Small intestine (tissue), 7 donors: Measurements from ENCODE around the gene ARHGEF28. TPM values are rescaled to one million over a fixed set of nuclear protein-coding genes. Genes with fewer than 3 reads are reported as not detected.

Experiments
- DNase-seq, 2 donors: peaks; one replicate each; pipeline versions ENCODE4 v3.0.0 to v3.0.0-alpha.2; 2013
- FAIRE-seq: peaks from 2 replicates; lab custom pipeline; 2012; peaks lifted over from hg19 to GRCh38; lab: Jason Lieb, UNC
- H3K27ac ChIP-seq, 3 donors: one replicate each; pipeline ENCODE4 v1.5.1; 2013; ENCODE audit warnings: low read length in 2 of 3, mild to moderate bottlenecking in 2 of 3, control low read depth in 1 of 3, inconsistent platforms in 1 of 3, low read depth in 1 of 3, moderate library complexity in 1 of 3
- H3K27me3 ChIP-seq, 3 donors: one replicate each; pipeline ENCODE4 v1.6.1; 2013; ENCODE audit warnings: low read length in 3 of 3, inconsistent platforms in 1 of 3; ENCODE audit not compliant: control insufficient read depth in 3 of 3, insufficient read depth in 3 of 3
- H3K36me3 ChIP-seq, 3 donors: one replicate each; pipeline ENCODE4 v1.6.1; 2013; ENCODE audit warnings: low read length in 3 of 3, inconsistent platforms in 1 of 3, low read depth in 1 of 3, mild to moderate bottlenecking in 1 of 3, moderate library complexity in 1 of 3; ENCODE audit not compliant: control insufficient read depth in 3 of 3, insufficient read depth in 2 of 3
- H3K4me1 ChIP-seq, 3 donors: one replicate each; pipeline ENCODE4 v1.6.1; 2013; ENCODE audit warnings: low read length in 2 of 3, inconsistent platforms in 1 of 3, low read depth in 1 of 3, mild to moderate bottlenecking in 1 of 3, moderate library complexity in 1 of 3; ENCODE audit not compliant: control insufficient read depth in 3 of 3, insufficient read depth in 2 of 3
- H3K4me3 ChIP-seq, 3 donors: one replicate each; pipeline ENCODE4 v1.5.1; 2013; ENCODE audit warnings: low read length in 3 of 3, control low read depth in 1 of 3, inconsistent platforms in 1 of 3, low read depth in 1 of 3, mild to moderate bottlenecking in 1 of 3, moderate library complexity in 1 of 3
- H3K9me3 ChIP-seq, 2 donors: one replicate each; pipeline ENCODE4 v1.6.1; 2013; ENCODE audit warnings: low read depth in 1 of 2, low read length in 1 of 2; ENCODE audit not compliant: control insufficient read depth in 2 of 2, insufficient read depth in 1 of 2
- WGBS, 3 donors: extraction: QIAGEN DNeasy Blood & Tissue Kit; methylation state at CpG; one replicate each; pipeline ENCODE4 v1.1.7; 2013; 5-methylcytosine and 5-hydroxymethylcytosine counted together
- polyA plus RNA-seq, 4 donors: library from polyadenylated mRNA; stranded (reverse) in 3 of 4; unstranded in 1 of 4; fragments of 200-250 nt in 3 of 4; fragments of 120-200 nt in 1 of 4; gene quantifications; one replicate each; pipeline versions ENCODE4 v1.2.1 to v1.2.3, GENCODE V29; 2013
- donor health status: healthy with polysubstance abuse.
- donor health status: control.
- donor health status: control.
- donor health status: Bipolar disorder and iron deficiency.
- donor health status: healthy.

The ARHGEF28 gene
- polyA plus RNA-seq, 4 donors: 1.1 to 16.5 (median 2.7) TPM

GRCh38 chr5:73763300-73764032, 137.5 kb downstream of the ARHGEF28 start:
- no peaks in the 10 kb centered on the region for H3K4me1 ChIP-seq
- no peak overlapping the region for H3K4me3 ChIP-seq
- no peak for FAIRE-seq
- no peak overlapping the region for H3K27ac ChIP-seq
- no peaks in the 10 kb centered on the region for H3K27me3 ChIP-seq
- DNase-seq: peak in 1 of 2 donors; percentile 8
- no peaks in the 10 kb centered on the region for H3K36me3 ChIP-seq
- 75 to 84% (median 79%) methylated on average over 7 of the region's 7 CpGs for WGBS, 3 donors
- peaks cover 0 to 12% of the 10 kb centered on the region in 2 donors for H3K9me3 ChIP-seq

- no peak overlapping the region for H3K27ac ChIP-seq
- H3K4me1 ChIP-seq: no peaks in the 10 kb centered on the region
- FAIRE-seq: no peak
- WGBS, 3 donors: 90 to 94% (median 92%) methylated on average over 2 of the region's 2 CpGs
- H3K27me3 ChIP-seq: no peaks in the 10 kb centered on the region
- no peak overlapping the region for H3K4me3 ChIP-seq
- DNase-seq: no peak
- no peaks in the 10 kb centered on the region for H3K36me3 ChIP-seq
- H3K9me3 ChIP-seq: peaks cover 0 to 12% of the 10 kb centered on the region in 2 donors
Observed at GRCh38 chr5:73764586-73764985, 138.6 kb downstream of the ARHGEF28 start.

DNA sequence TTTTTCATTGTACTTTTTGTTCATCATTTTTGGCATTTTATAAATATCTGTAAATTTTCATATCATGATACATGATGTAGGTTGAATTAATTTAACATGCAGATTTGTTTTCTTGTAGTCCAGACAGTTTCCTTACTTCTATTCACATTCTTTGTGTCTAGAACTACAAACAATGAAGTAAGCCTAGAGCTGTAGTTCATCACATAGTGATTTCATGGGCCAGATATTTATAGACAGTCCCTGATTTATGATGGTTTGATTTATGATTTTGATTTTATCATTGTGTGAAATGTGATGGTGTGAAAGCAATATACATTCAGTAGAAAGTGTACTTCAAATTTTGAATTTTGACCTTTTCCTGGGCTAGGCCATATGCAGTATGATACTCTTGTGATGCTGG, 139.0 kb downstream of the ARHGEF28 start:
- peaks cover 0 to 12% of the 10 kb centered on the region in 2 donors for H3K9me3 ChIP-seq
- H3K4me1 ChIP-seq: no peaks in the 10 kb centered on the region
- DNase-seq (no peak), FAIRE-seq (no peak)
- no peak overlapping the region for H3K4me3 ChIP-seq
- H3K27ac ChIP-seq: no peak overlapping the region
- no peaks in the 10 kb centered on the region for H3K36me3 ChIP-seq
- no peaks in the 10 kb centered on the region for H3K27me3 ChIP-seq

DNA sequence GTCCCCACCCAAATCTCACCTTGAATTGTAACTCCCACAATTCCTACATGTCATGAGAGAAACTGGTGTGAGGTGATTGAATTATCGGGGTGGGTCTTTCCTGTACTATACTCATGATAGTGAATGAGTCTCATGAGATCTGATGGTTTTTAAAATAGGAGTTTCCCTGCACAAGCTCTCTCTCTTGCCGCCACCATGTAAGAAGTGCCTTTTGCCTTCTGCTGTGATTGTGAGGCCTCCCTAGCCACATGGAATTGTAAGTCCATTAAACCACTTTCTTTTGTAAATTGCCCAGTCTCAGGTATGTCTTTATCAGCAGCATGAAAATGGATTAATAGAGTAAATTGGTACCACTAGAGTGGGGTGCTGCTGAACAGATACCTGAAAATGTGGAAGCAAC, 140.9 kb downstream of the ARHGEF28 start:
- Histone ChIP-seq H3K27me3 (no peaks in the 10 kb centered on the region), H3K9me3 (peaks cover 0 to 12% of the 10 kb centered on the region in 2 donors), H3K4me1 (no peaks in the 10 kb centered on the region), H3K36me3 (no peaks in the 10 kb centered on the region), H3K4me3 (no peak overlapping the region), H3K27ac (no peak overlapping the region)
- FAIRE-seq (no peak), DNase-seq (no peak)
- WGBS, 3 donors: 92 to 97% (median 94%) methylated on average over 2 of the region's 2 CpGs

DNA sequence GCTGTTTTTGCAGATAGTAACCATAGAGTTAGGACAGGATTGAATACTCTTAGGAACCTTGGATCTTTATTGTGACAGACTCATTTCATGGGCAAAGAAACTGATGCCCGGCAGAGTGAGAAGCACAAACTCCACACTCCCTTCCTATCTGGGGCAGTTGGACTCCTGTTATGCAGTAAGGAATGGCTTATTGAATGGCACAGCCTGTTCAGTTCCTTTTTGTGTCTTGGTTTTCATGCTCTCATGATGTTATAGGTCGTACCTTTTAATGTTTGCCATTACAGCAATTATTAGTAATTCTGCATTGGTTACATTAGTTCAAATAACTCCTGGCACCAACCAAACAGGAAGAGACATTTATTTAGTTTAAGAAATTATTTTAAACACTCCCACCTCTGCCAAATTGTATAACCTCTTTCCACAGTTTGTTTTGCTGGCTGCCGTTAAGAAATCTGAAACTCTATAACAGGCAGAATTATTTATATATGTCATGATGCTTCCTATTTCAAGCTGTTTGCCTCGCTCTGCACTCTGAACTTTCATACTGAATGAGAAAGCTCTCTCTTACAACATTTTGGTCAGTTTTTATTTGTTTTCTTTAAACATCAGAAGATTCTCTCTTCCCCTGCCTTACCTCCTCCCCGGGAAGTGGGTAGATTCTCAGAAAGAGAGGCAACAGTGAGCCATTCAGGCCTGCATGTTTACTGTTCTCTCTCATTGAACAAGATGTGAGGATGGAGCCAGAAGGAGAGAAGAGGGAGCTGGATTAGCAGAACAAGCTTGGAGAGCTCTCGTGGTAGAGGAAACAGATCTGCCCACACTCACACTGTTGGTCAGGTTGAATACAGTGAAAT, 144.4 kb downstream of the ARHGEF28 start:
- Histone ChIP-seq H3K9me3 (peaks cover 0 to 9% of the 10 kb centered on the region in 2 donors), H3K36me3 (no peaks in the 10 kb centered on the region), H3K4me3 (no peak overlapping the region), H3K27ac (no peak overlapping the region), H3K4me1 (no peaks in the 10 kb centered on the region), H3K27me3 (no peaks in the 10 kb centered on the region)
- FAIRE-seq (no peak), DNase-seq (no peak)
- WGBS, 3 donors: 46 to 71% (median 67%) methylated on average over 6 of the region's 6 CpGs

GRCh38 chr5:73774924-73775323, 148.9 kb downstream of the ARHGEF28 start:
- Histone ChIP-seq H3K36me3 (peaks cover 0 to 2% (median 0%) of the 10 kb centered on the region in 3 donors), H3K27me3 (no peaks in the 10 kb centered on the region), H3K4me1 (peaks cover 5 to 7% (median 5%) of the 10 kb centered on the region in 3 donors), H3K27ac (no peak overlapping the region), H3K4me3 (no peak overlapping the region), H3K9me3 (no peaks in the 10 kb centered on the region)
- 79 to 91% (median 83%) methylated on average over 3 of the region's 3 CpGs for WGBS, 3 donors
- DNase-seq (no peak), FAIRE-seq (no peak)

GRCh38 chr5:73776405-73776804, 150.4 kb downstream of the ARHGEF28 start:
- FAIRE-seq (no peak), DNase-seq (no peak)

GRCh38 chr5:73777192-73777591, 151.2 kb downstream of the ARHGEF28 start:
- H3K27ac ChIP-seq: no peak overlapping the region
- peaks cover 7 to 18% (median 8%) of the 10 kb centered on the region in 3 donors for H3K4me1 ChIP-seq
- peak in 1 of 2 donors; percentile 53 for DNase-seq
- H3K36me3 ChIP-seq: peaks cover 0 to 2% (median 0%) of the 10 kb centered on the region in 3 donors
- WGBS, 3 donors: 66 to 91% (median 76%) methylated on average over 2 of the region's 2 CpGs
- H3K4me3 ChIP-seq: no peak overlapping the region
- no peak for FAIRE-seq
- H3K27me3 ChIP-seq: no peaks in the 10 kb centered on the region
- no peaks in the 10 kb centered on the region for H3K9me3 ChIP-seq

More at GRCh38 chr5:73776405-73776804, 150.4 kb downstream of the ARHGEF28 start:
- Histone ChIP-seq H3K4me1 (peaks cover 7 to 18% (median 8%) of the 10 kb centered on the region in 3 donors), H3K27ac (no peak overlapping the region), H3K9me3 (no peaks in the 10 kb centered on the region), H3K36me3 (peaks cover 0 to 2% (median 0%) of the 10 kb centered on the region in 3 donors), H3K4me3 (no peak overlapping the region), H3K27me3 (no peaks in the 10 kb centered on the region)
- WGBS, 3 donors: 86 to 94% (median 91%) methylated on average over 5 of the region's 5 CpGs
